Measurements from ENCODE around the gene MAD1L1.

The MAD1L1 gene

DNA sequence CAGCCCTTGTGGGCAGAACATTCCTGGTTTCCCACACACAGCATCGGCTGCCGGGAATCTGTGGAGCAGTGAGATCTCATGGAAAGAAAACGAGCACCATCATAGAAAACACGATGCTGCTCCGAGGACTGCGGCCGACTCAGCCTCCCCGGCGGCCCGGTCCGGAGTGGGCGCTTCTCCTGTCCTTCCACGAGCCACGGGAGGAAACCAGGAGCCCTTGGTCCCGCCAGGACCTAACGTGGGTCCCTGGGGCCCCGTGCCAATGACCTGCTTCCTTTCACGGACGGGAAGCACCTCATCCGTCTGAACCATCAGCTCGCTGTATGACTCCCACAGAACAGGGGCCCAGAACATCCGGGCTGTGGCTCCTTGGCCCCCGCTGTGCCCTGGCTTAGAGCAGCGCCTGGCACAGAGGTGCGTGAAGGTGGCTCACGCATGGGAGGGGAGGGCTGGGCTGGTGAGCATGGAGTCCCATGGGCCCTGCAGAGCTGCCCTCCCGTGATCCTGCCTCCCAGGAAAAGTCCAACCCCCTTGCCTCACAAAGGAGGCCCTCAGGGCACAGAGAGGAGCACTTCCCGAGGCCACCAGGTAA, 280.5 kb downstream of the MAD1L1 start:
- no peak for DNase-seq (ENCODE audit: low read depth)

DNA sequence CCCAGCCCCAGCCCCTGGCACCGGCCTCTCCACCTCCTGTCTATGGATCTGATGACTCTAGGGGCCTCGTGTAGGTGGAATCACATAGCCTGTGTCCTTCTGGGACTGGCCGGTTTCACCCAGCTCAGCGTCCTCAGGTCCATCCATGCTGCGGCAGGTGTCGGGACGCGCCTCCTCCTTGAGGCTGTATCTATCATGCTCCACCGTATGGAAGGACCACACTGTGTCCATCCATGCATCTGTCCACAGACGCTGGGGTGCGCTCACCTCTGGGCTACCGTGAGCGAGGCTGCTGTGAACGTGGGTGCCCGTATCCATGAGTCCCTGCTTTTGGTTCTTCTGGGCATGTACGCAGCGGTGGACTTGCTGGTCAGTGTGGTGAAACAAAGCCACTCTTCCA, 281.1 kb downstream of the MAD1L1 start:
- DNase-seq (ENCODE audit: low read depth), result no peak

DNA sequence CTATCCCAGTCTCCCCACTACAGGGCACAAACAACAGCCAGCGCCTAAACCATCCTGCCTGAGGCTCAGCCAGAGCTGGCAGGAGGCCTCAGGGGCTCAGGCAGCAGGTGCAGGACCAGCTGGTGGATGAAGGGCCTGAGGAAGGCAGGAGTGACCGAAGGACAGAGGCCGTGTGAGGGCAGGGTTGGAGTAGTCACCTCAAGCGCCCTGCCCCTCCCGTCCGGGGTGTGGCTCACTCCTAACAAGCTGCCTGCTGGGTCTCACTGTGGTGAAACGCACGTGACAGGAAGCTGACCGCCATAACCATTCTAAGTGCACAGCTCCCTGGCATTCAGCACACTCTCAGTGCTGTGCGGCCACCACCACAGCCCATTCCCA, 281.6 kb downstream of the MAD1L1 start:
- no peak for DNase-seq (ENCODE audit: low read depth)

DNA sequence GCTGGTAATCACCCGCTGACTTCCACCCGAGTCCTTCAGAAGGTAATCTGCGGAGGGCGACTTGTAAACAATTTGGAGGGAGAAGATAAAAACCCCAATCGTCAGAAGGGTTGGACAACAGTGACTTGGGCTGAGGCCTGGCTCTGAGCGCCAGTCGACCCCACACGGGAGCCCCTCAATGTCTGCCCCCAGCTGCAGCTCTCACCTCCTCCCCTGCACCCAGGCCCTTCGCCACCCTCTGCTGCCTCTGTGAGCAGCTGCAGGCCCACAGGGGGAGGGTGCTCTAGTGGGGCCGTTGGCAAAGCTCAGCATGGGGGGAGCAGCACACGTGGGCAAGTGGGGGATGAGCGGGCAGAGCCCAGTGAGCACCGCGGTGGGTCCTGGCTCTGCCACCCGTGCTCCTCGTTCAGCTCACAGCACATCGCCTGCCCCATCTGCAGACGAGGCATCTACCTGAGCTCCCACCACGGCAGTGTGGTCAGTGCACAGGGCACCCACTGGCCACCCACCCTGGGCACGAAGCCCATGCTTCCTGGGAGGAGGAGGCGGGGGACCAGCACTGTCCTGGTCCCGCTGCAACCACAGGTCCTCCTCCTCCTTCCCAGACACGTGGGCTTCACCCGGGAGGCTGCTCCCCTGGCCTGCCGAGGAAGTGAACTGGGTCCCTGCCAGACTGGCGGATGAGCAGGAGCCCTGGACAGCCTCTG, 282.1 kb downstream of the MAD1L1 start:
- DNase-seq (ENCODE audit: low read depth), result no peak

DNA sequence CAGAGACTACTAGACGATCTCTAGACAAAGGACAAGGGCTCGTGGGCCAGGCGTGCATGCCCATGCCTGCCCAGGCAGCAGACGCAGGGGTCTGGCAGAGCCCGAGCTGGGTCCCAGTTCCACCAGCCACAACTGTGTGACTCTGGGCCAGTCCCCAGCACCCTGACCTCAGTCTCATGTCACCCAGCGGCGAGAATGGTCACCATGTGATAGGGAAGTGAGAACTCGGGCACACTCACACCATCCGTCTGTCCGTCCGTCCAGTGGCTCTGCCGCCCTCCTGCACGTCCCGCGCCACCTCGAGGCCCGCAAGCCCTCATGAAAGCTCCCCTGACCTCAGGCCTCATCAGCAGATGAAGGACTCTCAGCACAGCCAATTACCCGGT, 282.7 kb downstream of the MAD1L1 start:
- DNase-seq (ENCODE audit: low read depth), result no peak

DNA sequence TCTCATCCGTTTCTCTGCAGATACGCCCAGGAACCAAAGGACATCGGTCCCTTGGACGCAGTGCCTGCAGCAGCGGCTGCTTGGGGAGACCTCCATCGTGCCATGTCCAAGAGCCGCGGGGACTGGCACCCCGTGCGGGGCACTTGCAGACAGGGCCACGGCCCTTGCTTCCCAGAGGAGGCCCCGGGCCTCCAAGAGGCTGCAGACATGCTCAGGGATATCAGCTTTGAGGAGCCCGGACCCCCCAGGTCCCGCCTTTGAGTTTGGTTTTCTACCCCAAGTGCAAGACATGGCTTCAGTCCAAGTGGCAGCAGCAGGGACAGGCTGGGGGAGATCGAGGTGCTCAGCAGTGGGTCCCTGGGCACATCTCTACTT, 283.1 kb downstream of the MAD1L1 start:
- no peak for DNase-seq (ENCODE audit: low read depth)

DNA sequence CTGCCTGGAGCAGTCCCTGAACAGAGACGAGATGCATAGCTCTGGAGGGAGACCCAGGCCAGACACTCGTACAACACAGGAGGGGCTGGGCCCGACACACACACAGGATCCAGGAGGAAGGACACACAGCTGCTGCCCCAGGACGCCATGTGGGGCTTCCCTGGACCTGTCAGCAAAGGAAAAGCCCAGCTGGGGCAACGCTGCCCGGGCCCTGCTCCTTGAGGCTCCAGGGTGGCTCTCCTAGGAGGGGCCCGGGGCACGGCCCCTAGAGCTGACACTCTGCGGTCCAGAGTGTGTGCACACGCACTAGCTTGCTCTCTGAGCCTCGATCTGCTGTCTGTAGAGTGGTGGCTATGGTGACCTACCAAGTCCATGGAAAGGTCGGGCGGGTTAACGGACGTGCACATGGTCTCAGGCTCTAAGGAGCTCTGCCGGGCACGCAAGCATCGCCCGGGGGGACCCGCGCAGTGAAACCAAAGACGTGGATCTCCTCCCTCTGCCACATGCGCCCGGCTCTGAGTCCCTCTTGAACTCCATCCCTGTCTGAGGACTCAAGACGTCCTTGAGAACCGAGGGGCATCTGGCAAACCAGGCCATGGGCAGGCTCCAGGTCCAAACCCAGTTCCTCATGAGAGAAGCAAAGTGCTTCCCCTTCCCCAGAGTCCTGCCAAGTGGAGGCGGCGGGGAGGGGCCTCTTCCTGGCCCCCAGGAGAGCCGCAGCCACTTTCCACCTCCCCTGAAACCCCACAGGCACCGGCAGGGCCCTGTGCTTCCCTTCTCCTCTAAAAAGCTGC, 283.7 kb downstream of the MAD1L1 start:
- no peak for DNase-seq (ENCODE audit: low read depth)

DNA sequence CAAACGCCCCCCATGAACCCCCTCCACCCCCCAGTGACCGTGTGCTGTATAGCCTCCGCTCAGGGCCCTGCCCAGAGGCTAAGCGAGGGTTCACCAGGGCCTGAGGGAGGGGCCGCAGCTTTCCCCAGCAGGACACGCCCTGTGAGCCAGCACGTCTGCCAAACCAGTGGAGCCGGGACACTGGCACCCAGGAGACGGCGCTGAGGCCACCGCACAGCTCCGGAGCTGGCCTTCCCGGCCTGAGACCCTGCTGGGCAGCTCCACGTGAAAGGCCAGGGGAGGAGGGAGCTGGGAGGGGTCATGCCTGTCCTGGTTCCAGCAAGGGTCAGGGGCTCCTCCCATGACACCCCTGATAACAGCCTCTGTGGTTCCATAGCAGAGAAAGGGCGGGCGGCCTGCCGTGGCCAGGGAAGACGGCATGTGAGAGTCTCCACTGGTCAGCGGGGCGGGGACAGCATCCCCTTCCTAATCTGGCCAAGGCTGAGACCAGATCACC, 284.4 kb downstream of the MAD1L1 start:
- DNase-seq (ENCODE audit: low read depth), result no peak

DNA sequence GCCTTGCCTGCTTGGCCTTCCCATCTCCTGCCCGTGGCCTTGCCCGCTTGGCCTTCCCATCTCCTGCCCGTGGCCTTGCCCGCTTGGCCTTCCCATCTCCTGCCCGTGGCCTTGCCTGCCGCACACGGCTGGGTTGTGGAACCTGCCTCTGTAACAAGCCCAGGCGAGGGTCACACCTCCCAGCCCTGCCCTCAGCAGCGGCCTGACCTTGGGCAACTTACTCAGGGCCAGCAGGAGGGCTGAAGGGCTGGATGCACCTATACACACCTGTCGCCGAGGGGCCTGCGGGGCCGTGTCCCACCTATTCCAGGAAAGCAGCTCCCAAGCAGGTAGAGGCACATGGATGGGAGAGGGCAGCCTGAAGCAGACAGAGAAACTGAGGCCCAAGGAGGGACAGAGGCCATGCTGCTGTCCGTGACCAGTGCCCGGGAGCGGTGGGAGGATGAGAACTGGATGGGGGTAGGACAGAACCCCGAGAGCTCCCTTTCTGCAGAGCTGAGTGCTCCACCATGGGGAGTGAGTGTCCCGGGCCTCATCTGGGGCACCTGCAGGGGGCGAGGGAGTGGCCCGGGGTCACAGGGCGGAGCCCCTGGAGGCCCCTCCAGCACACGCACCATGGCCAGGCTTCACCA, 285.0 kb downstream of the MAD1L1 start:
- DNase-seq (ENCODE audit: low read depth), result no peak

DNA sequence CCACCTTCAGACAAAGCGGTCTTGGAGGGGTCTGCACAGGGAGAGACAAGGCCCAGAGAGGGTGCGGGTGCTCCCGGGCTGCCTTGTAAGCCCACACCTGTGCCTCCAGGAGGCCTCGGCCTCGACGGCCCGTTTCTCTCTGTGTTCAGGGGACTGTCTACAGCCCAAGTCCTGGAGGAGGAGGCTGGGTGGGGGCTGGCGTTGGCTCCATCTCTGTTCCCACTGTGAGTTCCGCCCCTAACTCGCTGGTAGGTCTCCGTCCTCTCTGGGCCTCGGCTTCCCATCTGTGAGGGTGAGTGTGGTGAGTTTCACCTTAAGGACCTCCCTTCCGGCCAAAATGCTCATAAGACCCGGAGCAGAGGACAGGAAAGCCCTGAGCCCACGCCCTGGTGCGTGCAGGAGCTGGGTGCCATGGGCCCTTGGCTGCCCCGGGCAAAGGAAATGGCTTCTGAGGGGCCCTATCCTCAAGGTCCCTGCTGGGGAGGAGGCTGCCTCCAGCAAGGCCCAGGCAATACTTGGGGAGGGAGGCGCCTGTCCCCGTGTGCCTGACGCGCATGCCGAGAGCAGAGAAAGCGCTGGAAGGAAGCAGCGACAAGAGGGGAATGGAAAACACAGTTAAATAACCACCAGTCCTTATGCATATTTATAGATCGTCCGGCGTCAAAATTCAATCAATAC, 285.8 kb downstream of the MAD1L1 start:
- no peak for DNase-seq (ENCODE audit: low read depth)

DNA sequence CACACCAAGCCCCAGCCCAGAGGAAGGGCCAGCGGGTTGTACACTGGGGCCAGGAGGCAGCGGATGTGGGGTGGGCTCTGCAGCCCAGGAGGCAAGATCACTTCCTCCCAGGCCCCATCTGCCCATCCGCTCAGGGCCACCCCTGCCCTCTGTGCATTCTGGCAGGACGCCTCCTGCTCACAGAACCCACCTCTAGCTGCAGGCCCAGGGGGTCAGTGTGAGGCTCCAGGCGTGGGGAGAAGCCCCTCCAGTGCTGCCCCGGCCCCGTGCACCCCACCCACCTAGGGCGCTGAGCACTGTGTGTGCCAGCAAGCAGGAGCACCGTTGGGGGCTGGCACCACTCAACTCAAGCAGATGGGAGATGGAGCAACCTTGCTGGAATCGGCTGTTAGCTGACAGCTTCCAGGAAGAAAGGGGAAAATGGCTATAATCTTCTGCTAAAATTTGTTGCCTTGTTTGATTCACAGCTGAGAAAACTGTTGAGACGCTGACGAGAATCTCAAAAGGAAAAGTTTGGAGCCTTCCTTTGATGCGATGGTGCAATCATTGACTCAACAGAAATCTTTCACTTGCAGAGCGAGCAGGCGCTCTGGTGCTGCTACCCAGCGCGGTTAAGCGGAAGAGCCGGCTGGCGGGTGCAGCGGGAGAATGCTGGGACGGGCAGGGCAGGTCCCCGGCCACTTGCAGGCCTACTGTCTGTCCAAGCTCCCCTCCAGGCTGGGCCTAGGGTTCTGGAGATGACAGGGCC, 286.5 kb downstream of the MAD1L1 start:
- DNase-seq (ENCODE audit: low read depth), result no peak

DNA sequence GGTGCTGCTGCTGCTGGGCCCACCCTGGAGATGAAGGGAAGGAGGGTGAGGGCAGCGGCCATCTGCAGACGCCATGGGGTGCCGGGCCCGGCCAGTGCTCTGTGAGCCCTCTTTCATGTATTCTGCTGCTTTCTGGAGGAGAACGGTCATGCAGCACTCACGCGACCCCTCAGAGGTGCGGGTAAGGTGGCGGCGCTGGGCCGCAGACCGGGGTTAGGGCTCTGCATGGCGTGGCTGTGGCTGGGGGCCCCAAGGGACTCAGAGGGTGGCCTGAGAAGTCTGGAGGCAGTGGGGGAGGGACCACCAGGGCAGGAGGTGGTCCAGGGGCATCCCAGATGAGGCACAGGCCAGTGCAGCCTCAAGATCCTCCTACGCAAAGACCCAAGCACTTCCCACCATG, 287.2 kb downstream of the MAD1L1 start:
- no peak for DNase-seq (ENCODE audit: low read depth)

DNA sequence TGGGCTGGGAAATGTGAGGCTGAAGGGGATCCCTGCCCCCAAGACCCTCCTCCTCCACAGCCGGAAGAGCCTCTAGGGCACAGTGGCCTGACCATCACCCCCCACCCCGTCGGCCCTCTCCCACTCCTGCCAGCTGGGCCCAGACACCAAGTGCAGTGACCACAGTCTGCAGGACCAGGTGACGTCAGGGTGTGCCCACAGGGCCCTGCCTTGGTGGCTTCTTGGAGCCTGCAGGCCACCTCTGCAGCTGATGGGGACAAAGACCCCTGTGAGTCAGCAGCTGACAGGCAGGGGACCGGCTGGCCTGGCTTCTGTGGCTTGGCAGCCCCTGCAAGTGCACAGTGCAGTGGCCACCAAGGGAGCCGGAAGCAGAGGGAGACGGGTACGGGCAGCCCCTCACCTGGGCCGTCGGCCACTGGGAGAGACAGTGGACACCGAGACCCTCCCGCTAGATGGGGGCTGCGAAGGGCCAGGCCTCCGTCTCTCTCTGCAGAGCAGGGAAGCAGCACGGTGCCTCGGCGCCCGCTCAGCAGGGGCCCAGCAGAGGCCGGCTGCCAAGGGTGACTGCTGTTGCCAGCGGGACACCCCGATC, 288.0 kb downstream of the MAD1L1 start:
- no peak for DNase-seq (ENCODE audit: low read depth)

DNA sequence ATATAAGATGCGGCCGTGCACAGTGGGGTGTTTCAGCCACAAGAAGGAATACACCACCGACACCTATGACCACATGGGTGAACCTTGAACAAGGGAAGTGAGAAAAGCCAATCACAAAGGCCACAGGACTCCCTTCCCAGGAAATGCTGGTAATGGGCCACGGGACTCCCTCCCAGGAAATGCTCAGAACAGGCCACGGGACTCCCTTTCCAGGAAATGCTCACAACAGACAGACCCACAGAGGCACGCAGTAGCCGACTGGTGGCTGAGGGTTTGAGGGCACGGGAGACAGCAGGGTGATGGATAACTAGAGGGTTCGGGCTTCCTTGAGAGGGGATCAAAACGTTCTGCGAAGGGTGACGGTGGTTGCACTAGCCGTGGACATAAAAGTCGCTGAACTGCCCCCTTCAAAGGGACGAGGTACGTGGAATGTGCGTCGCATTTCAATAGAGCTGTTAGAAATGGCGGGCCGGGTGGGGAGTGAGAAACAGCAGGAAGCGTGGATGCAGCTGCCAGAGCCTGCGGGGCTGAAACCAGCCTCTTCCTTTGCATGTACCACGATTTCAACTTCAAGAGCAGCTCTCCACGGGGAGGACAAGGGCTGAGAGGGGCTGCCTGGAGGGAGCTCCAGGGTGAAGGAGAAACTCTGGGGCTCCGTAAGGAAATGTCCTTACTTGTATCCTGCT, 288.7 kb downstream of the MAD1L1 start:
- no peak for DNase-seq (ENCODE audit: low read depth)

DNA sequence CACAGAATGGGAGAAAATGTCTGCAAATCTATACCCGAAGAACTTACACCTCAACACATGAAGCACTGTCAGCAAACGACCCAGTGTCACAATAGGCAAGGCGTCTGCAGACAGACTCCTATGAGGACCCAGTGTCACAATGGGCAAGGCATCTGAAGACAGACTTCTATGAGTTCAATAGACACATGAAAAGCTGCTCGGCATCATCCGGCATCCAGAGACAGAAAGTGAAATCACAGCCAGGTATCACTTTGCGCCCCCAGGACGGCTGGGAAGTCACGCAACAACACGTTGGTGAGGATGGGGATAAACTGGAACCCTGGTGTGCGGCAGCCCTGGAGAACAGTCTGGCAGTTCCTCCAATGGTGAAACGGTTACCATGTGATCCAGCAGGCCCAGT, 289.4 kb downstream of the MAD1L1 start:
- DNase-seq (ENCODE audit: low read depth), result no peak

DNA sequence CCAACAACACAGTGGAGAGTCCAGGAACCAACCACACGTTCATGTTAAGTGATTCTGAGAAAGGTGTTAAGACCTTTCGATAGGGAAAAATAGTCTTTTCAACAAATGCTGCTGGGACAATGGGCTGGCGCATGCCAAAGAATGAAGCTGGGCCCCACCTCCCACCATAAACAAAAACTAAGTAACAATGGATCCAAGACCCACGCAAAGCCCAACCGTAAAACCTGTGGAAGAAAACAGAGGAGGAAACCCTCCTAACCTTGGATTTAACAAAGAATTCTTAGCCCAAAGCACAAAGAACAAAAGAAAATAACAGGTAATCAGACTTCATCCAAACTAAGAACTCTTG, 289.8 kb downstream of the MAD1L1 start:
- no peak for DNase-seq (ENCODE audit: low read depth)

DNA sequence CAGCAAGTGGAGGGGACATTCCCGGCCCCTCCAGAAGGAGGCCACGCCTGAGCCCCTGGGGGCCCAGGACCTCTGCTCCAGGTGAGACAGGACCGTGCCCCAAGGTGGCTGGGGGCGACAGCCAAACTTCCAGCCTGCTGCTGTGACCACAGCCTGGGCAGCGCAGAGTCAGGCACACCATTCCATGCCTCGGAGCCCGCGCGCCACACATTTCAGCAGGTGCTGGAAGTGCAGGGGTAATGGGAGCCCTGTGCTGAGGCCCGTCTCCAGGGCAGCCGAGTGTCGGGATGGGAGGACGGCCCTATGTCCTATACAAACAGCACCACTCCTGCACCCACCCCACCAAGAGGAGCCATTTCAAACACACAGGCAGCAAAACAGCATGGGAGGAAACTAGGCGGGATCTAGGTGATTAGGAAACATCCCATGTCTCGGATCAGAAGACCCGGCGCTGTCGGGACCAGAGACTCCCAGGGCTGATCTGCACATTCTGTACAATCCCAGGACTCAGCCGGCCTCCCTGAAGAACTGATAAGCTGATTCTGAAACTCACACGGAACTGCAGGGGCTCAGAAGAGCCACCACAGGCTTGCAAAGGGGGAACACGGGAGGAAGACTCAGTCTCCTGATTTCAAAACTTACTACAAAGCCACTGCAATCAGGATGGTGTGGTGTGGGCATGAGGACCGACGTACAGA, 290.4 kb downstream of the MAD1L1 start:
- DNase-seq (ENCODE audit: low read depth), result no peak

DNA sequence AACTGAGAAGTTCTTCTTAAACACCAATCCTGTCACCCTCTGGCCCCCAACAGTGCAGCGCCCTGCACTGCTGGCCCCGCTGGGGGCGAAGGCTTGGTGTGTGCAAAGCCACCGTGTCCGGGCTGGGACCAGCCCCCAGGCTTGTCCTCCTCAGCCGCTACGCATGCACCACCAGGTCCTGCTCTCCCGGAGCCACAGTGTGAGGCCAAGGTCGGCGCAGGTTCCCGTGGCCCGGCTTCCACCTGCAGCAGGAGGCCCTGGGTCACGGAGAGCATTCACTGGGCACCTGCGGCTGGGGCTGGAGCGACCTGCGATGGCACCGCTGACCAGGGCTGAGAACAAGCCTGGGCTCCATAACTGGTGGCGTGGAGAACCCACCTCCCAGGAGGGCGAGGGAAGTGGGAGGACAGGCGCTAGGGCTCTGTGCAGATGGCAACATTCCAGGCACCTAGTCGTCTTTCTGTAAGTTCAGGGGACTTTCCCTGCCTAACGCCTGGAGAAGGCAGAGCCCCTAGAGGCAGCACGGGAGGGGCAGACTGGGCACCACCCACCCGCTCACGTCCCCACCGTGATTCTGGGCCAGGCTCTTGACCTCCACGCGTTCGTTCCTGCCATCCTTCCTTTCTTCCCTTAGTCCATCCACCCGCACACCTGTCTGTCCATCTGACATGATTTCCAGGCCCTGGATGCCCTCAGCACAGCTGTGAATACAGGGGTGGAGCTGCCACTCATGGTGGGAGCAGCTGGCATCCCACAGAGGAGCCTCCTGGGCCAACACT, 291.1 kb downstream of the MAD1L1 start:
- DNase-seq (ENCODE audit: low read depth), result no peak

DNA sequence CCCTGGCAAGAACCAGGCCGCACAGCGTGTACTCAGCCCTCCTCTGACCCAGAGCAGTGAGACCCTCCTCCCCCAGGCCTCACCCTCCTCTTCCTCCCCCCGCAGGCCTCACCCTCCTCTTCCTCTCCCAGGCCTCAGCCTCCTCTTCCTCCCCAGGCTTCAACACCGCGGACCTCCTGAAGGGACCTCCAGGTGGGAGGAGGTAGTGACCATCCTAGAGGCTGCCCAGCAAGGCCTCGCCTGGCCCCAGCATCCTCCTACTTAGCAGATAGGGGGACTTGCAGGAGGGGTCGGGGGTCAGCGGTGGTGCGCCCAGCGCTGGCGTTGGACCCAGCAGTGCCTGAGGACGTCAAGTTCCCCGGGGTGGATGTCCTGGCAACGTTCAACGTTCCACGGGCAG, 291.9 kb downstream of the MAD1L1 start:
- no peak for DNase-seq (ENCODE audit: low read depth)
